WI38 (cell line): ENCODE results near the gene AK5.

ENCODE experiments used
- H3K4me3 ChIP-seq: 2 replicates; pipeline ENCODE4 v1.5.1; 2011; ENCODE audit warnings: low read depth, mild to moderate bottlenecking, control low read depth, low read length
- TF ChIP-seq, protein P1 (sequence below): IDR thresholded peaks from 2 replicates; pipeline ENCODE4 v1.5.1; 2012; ENCODE audit warnings: low read depth, mild to moderate bottlenecking, control low read depth, low read length

The AK5 gene

DNA sequence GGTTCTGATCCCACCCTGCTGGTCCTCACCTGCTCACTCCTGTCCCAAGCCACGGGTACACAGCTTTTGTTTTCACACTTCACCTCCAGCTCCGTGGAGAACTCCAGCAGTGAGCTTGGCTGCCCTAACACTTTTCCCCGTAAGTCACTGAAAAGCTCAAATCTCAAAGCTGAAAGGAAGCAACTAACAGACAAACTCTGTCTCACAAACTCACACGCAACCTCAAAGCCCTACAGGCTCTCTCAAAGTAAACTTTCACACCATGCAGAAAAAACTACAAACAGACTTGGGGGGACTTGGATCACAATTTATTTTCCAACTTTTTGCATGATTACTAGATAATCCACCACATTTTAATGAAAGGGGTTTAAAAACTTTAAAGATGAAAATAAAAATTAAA, 88.3 kb downstream of the AK5 start:
- H3K4me3 ChIP-seq = peak overlapping the region; percentile 41
- TF ChIP-seq, protein P1, sequence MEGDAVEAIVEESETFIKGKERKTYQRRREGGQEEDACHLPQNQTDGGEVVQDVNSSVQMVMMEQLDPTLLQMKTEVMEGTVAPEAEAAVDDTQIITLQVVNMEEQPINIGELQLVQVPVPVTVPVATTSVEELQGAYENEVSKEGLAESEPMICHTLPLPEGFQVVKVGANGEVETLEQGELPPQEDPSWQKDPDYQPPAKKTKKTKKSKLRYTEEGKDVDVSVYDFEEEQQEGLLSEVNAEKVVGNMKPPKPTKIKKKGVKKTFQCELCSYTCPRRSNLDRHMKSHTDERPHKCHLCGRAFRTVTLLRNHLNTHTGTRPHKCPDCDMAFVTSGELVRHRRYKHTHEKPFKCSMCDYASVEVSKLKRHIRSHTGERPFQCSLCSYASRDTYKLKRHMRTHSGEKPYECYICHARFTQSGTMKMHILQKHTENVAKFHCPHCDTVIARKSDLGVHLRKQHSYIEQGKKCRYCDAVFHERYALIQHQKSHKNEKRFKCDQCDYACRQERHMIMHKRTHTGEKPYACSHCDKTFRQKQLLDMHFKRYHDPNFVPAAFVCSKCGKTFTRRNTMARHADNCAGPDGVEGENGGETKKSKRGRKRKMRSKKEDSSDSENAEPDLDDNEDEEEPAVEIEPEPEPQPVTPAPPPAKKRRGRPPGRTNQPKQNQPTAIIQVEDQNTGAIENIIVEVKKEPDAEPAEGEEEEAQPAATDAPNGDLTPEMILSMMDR = no peak

GRCh38 chr1:77370583-77371306, 88.9 kb downstream of the AK5 start:
- H3K4me3 ChIP-seq = peak overlapping the region; percentile 44
- TF ChIP-seq, protein P1 = no peak

DNA sequence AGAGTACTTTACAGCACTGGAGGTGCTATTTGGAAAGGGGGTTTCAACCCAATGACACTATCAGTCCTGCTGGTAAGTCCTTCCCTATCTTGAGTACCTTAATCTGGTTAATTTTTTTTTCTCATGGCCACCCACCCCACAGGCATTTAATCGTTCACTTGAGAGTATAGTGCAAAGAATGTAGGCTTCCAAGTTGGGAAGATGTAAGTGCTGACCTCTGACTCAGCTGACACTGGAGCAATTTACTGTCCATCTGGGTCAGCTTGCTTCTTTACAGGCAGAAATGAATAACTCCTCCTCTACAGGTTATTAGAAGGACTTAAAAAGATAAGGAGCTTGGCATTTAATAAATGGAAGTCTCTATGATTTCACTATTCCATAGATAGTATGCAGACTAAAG, 89.6 kb downstream of the AK5 start:
- TF ChIP-seq, protein P1 = no peak
- H3K4me3 ChIP-seq = peak overlapping the region; percentile 44

DNA sequence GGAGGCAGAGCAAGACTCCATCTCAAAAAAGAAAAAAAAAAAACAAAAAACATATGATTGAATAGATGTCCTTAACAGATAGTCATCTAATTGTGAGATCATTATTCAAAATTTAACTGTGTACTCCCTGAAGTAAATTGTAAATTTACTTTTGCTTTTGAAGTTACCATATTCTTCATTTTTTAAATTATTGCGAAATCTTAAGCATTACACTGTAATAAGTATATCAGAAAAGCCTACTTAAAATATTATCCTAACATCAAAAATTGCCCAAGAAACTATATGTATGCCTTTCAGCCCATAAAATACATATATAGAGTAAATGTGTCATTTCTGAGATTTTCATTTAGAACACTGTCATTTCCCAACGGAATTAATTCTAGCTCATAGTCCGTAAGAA, 91.9 kb downstream of the AK5 start:
- TF ChIP-seq, protein P1 = no peak
- no peak overlapping the region for H3K4me3 ChIP-seq

GRCh38 chr1:77375541-77375940, 93.7 kb downstream of the AK5 start:
- TF ChIP-seq, protein P1 = no peak
- no peak overlapping the region for H3K4me3 ChIP-seq

GRCh38 chr1:77375990-77376389, 94.2 kb downstream of the AK5 start:
- TF ChIP-seq, protein P1 = no peak
- no peak overlapping the region for H3K4me3 ChIP-seq

DNA sequence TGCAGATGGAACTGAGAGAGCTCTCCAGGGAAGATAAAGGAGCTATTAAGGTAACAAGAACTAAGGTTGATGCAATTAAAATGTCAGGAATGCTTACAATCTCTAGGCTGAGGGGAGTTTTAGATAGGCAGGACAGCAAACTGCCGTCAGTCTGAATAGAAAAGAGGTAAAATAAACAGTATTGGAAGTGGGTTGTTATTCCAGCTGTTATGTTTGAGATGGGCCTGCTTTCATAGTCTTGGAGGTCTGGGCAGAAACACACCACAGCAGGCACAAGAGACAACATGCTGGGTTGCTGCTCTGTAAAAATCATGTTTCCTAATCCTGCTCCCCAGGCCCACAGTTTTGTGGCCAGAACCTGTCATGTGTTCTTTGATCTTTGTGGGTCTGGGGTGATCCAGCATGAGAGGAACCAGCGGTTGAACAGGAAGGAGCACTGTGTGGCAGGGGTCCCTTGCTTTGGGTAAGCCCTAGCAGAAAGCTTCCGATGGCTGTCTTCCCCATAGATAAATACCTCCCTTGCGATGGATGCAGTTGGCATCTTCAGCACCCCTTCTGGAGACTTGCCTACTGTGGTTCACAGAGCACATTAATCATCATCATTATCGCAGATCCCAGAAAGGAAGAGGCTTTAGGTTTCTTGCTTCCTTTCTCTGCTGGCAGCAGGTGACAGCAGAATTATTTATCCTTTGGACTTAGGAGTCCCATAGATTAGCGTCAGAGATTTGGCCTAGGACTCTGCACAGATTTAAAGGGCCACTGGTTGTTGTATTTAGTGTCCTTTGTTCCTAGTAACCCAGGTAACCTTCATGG, 97.1 kb downstream of the AK5 start:
- H3K4me3 ChIP-seq = no peak overlapping the region
- TF ChIP-seq, protein P1 = no peak
